HL-60/S4 (cell line): ENCODE data around the gene ACOT4.
"Not testable (repeated sequence)": the region's sequence is repeated elsewhere in the genome, so short reads cannot be mapped to it uniquely, and the experiment has no call there.

Experiments used
- in situ Hi-C: fragments of 300-500 bp; cut with MboI; formaldehyde crosslinking; loops from 2 replicates; pipeline ENCODE4 v1.14.3; 2022; ENCODE audit warnings: low sequenced_read_pairs

The ACOT4 gene

GRCh38 chr14:73633116-73634010 is 41.7 kb downstream of the ACOT4 start:
- in situ Hi-C loops = no loop called here

GRCh38 chr14:73634011-73634833 is 42.5 kb downstream of the ACOT4 start:
- in situ Hi-C loops = no loop called here

DNA sequence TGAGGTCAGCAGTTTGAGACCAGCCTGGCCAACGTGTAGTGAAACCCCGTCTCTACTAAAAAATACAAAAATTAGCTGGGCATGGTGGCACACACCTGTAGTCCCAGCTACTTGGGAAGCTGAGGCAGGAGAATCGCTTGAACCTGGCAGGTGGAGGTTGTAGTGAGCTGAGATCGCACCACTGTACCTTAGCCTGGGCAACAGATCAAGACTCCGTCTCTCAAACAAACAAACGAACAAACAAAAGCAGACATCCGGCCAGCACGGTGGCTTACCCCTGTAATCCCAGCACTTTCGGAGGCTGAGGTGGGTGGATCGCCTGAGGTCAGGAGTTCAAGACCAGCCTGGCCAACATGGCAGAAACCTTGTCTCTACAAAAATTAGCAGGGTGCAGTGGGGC is 44.7 kb downstream of the ACOT4 start:
- in situ Hi-C loops = not testable (repeated sequence)

GRCh38 chr14:73637830-73638229 is 46.2 kb downstream of the ACOT4 start:
- in situ Hi-C loops = no loop called here

- in situ Hi-C loops = no loop called here
Measured at GRCh38 chr14:73640796-73641365, 49.2 kb downstream of the ACOT4 start.

- in situ Hi-C loops = no loop called here
Measured at GRCh38 chr14:73644531-73645247, 53.0 kb downstream of the ACOT4 start, which contains the start of gene DNAL1. DNAL1 (plus strand) TSS chr14:73644986; CDS start chr14:73645040, 54 bp downstream.

- in situ Hi-C loops = no loop called here
Measured at GRCh38 chr14:73645248-73645610, 53.6 kb downstream of the ACOT4 start.
